GM21447 (cell line): ENCODE data around the gene KCNIP1.

Experiments used
- ATAC-seq: cut with Tn5 transposase; IDR thresholded peaks from one replicate; pipeline ENCODE4 v1.9.1; 2021; ENCODE audit not compliant: unreplicated experiment

The KCNIP1 gene

GRCh38 chr5:170590566-170590965 lies 86.7 kb downstream of the KCNIP1 start:
- no peak for ATAC-seq

GRCh38 chr5:170591054-170591453 lies 87.2 kb downstream of the KCNIP1 start:
- no peak for ATAC-seq

- no peak for ATAC-seq
Observed at GRCh38 chr5:170596482-170597044, 92.7 kb downstream of the KCNIP1 start.

DNA sequence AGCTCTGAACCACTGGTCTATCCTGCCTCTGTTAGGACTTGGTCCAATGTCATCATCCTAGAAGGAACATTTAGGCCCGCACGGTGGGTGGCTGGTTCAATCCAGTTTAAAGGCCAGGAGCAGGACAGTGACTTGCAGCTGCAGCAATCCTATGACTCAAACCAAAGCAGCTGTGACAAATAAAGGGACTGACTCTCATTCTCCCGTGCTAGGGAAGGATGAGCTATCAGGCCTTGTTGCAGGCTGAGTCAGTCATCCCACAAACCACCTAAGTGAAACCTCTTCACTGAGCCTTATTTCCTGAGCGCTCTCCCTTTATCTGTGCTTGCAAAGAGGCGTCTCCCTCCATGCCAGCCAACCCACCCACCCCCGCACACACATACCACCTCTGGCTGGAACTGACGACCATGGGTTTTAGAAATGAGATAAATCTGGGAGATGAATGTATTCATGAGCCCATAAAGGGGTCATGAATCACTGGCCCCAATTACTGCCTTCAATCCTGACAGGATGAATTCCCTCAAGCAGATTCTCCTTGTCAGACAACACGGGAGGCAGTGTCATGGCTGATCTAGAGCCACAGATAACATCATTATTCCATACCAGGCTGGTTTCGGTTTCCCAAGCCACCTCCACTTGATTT lies 93.4 kb downstream of the KCNIP1 start:
- peak; percentile 68 for ATAC-seq

DNA sequence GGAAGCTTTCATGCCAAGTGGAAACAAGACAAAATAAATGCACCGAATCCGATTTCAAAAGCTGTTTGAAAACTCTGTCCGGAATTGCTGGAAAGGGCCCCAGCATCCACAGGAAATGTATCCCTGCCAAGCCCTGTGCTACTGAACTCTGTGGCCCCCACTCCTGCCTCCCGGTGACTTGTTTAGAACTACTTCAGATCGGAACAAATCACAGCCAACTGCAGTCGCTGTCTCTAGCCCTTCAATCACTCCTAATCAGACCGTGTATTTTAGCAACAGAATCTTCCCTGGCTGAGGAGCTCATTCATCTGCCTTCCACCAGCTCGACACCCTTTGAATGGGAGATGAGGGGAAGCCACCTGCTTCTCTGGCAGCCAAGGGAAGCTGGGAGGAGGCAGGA lies 94.1 kb downstream of the KCNIP1 start:
- ATAC-seq: no peak

DNA sequence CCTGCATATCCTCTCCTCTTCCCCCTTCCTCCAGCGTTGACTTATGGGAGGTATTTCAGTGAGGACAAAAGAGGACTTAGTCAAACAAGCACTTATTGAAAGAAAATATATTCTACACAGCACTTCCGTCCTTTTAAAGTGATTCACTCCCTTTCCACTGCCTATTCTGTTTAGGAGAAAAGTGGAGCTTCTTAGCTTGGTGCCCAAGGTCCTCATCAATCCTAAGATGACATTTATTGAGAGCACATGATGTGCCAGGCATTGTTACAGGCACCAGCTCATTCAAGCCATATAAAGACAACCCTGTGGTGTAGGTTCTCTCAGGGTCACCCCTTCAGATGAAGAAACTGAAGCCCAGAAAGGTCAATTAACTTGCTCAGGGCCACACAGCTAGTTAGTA lies 95.9 kb downstream of the KCNIP1 start:
- ATAC-seq: no peak

- ATAC-seq: no peak
Observed at GRCh38 chr5:170601619-170602018, 97.8 kb downstream of the KCNIP1 start.

DNA sequence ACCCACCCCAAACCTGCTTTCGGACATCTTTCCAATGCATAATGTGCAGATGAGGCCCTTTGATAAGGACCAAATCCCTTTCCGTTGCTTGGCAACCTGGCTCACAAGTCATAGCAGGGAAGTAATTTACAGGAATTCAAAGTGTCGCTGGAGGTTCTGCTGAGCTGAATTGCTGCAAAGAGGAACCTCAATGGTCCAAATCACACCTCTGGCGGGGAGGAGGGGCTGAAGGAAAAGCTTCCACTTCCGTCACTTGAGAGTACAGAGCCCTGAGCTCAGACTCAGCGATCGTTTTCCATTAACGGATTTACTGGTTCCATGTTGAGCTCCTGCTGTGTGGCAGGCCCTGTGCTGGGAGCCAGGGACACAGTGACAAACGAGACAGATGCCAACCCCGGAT lies 99.3 kb downstream of the KCNIP1 start:
- no peak for ATAC-seq

GRCh38 chr5:170603578-170604565 lies 100.1 kb downstream of the KCNIP1 start:
- ATAC-seq: no peak

DNA sequence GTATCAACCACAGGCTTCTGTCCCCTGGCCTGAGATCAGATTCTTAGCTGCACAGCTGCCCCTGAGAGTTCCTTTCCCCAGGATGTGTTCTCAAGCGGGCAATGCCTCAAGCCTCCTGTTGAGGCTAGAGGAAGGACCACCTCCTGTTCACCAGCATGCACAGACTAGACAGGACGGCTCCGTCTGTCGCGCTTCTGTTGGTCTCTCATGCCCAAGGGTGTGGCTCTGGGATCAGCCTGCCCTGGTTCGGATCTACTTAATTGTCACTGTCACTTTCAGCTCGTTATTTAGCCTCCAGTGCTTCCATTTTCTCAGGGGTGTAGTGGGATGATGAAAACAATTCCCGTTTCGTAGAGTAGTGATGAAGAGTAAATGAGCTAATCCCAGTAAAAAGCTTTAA lies 103.1 kb downstream of the KCNIP1 start:
- no peak for ATAC-seq

DNA sequence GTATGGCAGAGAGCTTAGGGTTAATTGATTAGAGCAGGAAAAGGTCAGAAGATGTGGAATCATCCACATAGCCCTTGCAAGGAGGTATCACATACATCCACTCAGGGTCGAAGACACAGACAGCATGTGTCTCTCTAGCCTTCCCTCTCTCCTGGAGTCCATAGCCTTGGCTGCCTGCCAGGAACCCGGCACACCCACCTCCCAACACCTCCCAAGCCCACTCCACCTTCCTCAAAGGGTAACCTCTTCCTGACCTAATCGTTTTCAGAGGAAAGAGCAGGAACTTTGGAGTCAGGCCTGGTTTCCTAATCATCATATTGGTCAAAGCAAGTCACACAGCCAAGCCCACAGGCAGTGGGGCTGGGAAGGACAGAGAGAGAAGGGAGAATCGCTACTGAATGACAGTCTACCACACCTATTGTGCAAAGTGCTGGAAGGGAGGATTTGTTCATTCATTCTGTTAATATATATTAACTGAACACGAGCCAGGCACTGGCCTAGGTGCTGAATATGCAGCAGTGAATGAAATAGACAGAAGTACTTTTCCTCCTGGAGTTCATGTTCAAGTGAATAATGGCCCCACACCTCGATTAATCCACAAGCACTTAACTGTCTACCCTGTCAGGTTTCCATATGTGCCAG lies 107.8 kb downstream of the KCNIP1 start:
- ATAC-seq: no peak

- no peak for ATAC-seq
Observed at GRCh38 chr5:170612256-170612678, 108.4 kb downstream of the KCNIP1 start.

DNA sequence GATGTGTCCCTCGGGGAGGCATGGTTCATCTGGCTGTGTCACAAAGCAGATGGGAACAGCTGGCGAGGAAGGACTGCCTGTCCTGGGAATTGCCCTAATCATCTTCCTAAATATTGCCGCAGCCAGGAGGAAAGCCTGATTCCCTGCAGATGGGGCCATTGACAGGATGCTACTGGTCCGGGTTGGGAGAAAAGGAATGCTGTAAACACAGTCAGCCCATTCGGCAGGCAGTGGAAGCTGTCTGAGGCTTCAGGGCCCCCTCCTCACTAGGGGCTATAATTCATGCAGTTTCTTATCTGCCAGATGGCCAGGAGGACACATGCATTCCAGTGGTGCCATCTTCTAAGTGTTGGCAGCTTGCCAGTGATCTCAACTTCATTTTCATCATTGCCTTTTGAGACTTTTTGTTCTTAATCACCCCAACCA lies 110.3 kb downstream of the KCNIP1 start:
- ATAC-seq: no peak

GRCh38 chr5:170614720-170615119 lies 110.9 kb downstream of the KCNIP1 start:
- no peak for ATAC-seq

DNA sequence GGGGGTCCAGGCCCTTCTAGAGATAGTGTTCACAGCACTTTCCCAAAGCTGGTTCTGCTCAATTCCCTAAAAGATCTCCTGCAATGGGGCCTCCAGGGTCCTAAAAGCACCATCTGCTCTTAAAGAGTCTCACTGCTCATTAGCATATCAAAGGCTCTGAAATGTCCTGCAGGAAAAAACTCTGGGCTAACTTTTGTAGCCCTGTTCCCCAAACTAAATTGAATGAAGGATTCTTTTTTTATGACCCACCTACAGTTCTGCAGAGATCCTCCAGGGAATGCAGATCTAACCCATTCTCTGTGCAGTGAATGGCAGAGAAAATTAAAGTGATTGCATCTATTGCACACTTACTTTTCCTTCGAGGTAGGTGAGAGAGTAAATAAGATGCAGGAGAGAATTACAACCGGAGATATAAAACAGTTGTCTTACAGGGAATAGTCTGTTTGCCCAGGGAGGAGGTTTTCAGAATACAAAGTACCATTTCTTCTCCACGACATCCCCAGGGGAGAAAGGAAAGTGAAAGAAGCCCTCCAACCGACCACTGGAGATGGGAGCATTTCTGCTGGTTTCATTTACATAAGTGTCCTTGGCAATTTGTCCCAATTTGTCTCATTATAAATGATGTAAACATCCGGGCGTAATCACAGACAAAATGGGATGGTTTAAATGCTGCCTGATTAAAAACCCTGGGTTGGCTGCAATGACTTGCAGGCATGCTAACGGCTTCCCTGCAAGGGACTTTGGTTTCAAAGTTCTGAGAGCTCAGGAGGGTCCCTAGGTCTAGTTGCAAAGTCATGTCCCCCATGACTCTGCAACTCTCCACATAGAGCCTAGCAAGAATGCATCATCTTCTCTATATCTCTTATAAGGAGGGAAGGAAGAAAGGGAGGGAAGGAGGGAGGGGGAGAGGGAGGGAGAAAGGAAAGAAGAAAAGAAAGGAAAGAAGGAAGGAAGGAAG lies 114.0 kb downstream of the KCNIP1 start:
- ATAC-seq: no peak

GRCh38 chr5:170619869-170620268 lies 116.0 kb downstream of the KCNIP1 start:
- ATAC-seq: no peak

DNA sequence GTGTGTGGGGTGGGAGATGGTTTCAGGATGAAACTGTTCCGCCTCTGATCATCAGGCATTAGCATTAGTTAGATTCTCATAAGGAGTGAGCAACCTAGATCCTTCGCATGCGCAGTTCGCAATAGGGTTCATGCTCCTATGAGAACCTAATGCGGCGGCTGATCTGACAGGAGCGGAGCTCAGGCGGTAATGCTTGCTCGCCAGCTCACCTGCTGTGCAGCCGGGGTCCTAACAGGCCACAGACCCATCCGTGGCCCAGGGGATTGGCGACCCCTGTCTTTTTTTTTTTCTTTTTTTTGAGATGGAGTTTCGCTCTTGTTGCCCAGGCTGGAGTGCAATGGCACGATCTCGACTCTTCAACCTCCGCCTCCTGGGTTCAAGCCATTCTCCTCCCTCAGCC lies 119.1 kb downstream of the KCNIP1 start:
- no peak for ATAC-seq

DNA sequence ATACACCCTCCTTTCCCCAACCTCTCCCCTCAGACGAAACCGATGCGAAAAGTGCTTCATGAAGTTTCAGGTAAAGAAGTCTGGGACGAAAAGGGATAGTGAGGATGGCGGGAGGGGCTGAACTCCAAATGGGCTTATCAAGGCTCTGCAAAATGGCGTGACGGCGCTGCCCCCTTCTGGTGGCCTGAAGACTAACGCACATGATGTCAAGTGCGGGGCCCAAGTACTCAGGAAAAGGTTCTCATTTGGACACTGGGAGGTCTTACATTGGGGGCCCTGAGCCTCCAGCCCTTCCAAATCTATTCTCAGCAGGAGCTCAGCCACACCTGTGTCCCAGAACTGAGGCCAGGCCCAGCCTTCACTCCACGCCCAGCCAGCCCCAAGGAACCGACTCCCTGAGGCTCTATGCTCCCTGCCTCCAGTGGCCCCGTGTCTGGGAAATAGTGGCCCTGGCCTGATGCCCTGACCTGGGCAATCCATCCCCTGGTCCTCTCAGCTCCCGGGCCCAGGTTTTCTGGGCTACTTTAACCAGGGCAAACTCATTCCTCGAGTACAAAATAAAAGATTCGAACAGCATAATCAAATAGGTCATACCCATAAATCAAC lies 119.9 kb downstream of the KCNIP1 start:
- no peak for ATAC-seq

GRCh38 chr5:170625221-170626165 lies 121.7 kb downstream of the KCNIP1 start:
- no peak for ATAC-seq
